Mesenchymal stem cell (in vitro differentiated cells and primary cell): Measurements from ENCODE around the gene THBS4. TPM values are rescaled to one million over a fixed set of nuclear protein-coding genes. Genes with fewer than 3 reads are reported as not detected.

Experiments
- DNase-seq: peaks from one replicate; pipeline ENCODE4 v3.0.0-alpha.2; 2013
- H2AFZ ChIP-seq: one replicate; pipeline ENCODE4 v1.6.1; 2013; ENCODE audit warnings: low read depth, mild to moderate bottlenecking, control low read depth, inconsistent platforms, low read length, moderate library complexity
- H2AK5ac ChIP-seq: 2 replicates; pipeline ENCODE4 v1.6.1; 2013; ENCODE audit warnings: low read length, moderate library complexity, mild to moderate bottlenecking, inconsistent platforms; ENCODE audit not compliant: severe bottlenecking
- H2BK120ac ChIP-seq: one replicate; pipeline ENCODE4 v1.6.1; 2013; ENCODE audit warnings: low read depth, mild to moderate bottlenecking, inconsistent platforms, low read length, moderate library complexity
- H2BK12ac ChIP-seq, 2 experiments: one replicate each; pipeline ENCODE4 v1.6.1; 2013; ENCODE audit warnings: inconsistent platforms in 2 of 2, low read length in 2 of 2, mild to moderate bottlenecking in 2 of 2, moderate library complexity in 2 of 2, control low read depth in 1 of 2
- H2BK15ac ChIP-seq: one replicate; pipeline ENCODE4 v1.6.1; 2013; ENCODE audit warnings: mild to moderate bottlenecking, low read depth, inconsistent platforms; ENCODE audit not compliant: poor library complexity, severe bottlenecking
- H2BK5ac ChIP-seq: 2 replicates; pipeline ENCODE4 v1.6.1; 2013; ENCODE audit warnings: low read depth, mild to moderate bottlenecking, low read length, control low read depth, inconsistent platforms; ENCODE audit not compliant: poor library complexity, severe bottlenecking
- H3K14ac ChIP-seq, 2 experiments: one replicate each; pipeline ENCODE4 v1.6.1; 2013; ENCODE audit warnings: inconsistent platforms in 2 of 2, low read length in 2 of 2, control low read depth in 1 of 2, mild to moderate bottlenecking in 1 of 2, moderate library complexity in 1 of 2
- H3K18ac ChIP-seq, 2 experiments: one replicate each; pipeline ENCODE4 v1.6.1; 2013; ENCODE audit warnings: inconsistent platforms in 2 of 2, low read length in 2 of 2, control low read depth in 1 of 2, low read depth in 1 of 2, mild to moderate bottlenecking in 1 of 2
- H3K23ac ChIP-seq, 2 experiments: one replicate each; pipeline ENCODE4 v1.6.1; 2013; ENCODE audit warnings: inconsistent platforms in 2 of 2, low read length in 2 of 2, mild to moderate bottlenecking in 2 of 2, moderate library complexity in 2 of 2, control low read depth in 1 of 2
- H3K27ac ChIP-seq: 2 replicates; pipeline ENCODE4 v1.5.1; 2013; ENCODE audit warnings: mild to moderate bottlenecking, moderate library complexity, low read length, control low read depth, inconsistent platforms; ENCODE audit not compliant: poor library complexity, severe bottlenecking
- H3K27me3 ChIP-seq, 2 experiments: 2 replicates each; pipeline versions ENCODE4 v1.6.1 to v1.7.0; 2013; ENCODE audit warnings: low read length in 2 of 2, mild to moderate bottlenecking in 2 of 2, moderate library complexity in 2 of 2, control low read depth in 1 of 2, inconsistent platforms in 1 of 2; ENCODE audit not compliant: control insufficient read depth in 1 of 2, insufficient read depth in 1 of 2
- H3K36me3 ChIP-seq, 2 experiments: 2 replicates each; pipeline versions ENCODE4 v1.6.1 to v1.7.0; 2013; ENCODE audit warnings: low read length in 2 of 2, control low read depth in 1 of 2, inconsistent platforms in 1 of 2, low read depth in 1 of 2, mild to moderate bottlenecking in 1 of 2; ENCODE audit not compliant: insufficient read depth in 2 of 2, control insufficient read depth in 1 of 2
- H3K4ac ChIP-seq, 2 experiments: one replicate each; pipeline ENCODE4 v1.6.1; 2013; ENCODE audit warnings: inconsistent platforms in 2 of 2, low read length in 2 of 2, mild to moderate bottlenecking in 2 of 2, moderate library complexity in 2 of 2, control low read depth in 1 of 2, low read depth in 1 of 2
- H3K4me1 ChIP-seq: 2 replicates; pipeline ENCODE4 v1.6.1; 2013; ENCODE audit warnings: low read depth, low read length, control low read depth; ENCODE audit not compliant: control insufficient read depth, insufficient read depth
- H3K4me2 ChIP-seq: 2 replicates; pipeline ENCODE4 v1.6.1; 2013; ENCODE audit warnings: low read length, mild to moderate bottlenecking, inconsistent platforms; ENCODE audit not compliant: poor library complexity, severe bottlenecking
- H3K4me3 ChIP-seq, 2 experiments: 2 replicates each; pipeline versions ENCODE4 v1.5.1 to v1.7.0; 2013; ENCODE audit warnings: low read length in 2 of 2, mild to moderate bottlenecking in 2 of 2, control low read depth in 1 of 2, low read depth in 1 of 2; ENCODE audit not compliant: insufficient read depth in 1 of 2
- H3K79me1 ChIP-seq: replicated peaks from 2 replicates; pipeline ENCODE4 v1.6.1; 2013; ENCODE audit warnings: mild to moderate bottlenecking, control low read depth, low read length, inconsistent platforms; ENCODE audit not compliant: poor library complexity, severe bottlenecking
- H3K9ac ChIP-seq: 2 replicates; pipeline ENCODE4 v1.7.0; 2013; ENCODE audit warnings: mild to moderate bottlenecking, low read length, moderate library complexity
- H3K9me3 ChIP-seq: 2 replicates; pipeline ENCODE4 v1.7.0; 2013; ENCODE audit warnings: mild to moderate bottlenecking, low read length; ENCODE audit not compliant: control insufficient read depth
- H4K8ac ChIP-seq: one replicate; pipeline ENCODE4 v1.6.1; 2013; ENCODE audit warnings: inconsistent platforms, mild to moderate bottlenecking, low read length, moderate library complexity
- H4K91ac ChIP-seq: one replicate; pipeline ENCODE4 v1.6.1; 2013; ENCODE audit warnings: mild to moderate bottlenecking, low read length, inconsistent platforms
- WGBS: methylation state at CpG from one replicate; pipeline ENCODE4 v1.1.7; 2013; ENCODE audit warnings: mixed read lengths; 5-methylcytosine and 5-hydroxymethylcytosine counted together
- polyA plus RNA-seq, 2 experiments: library from polyadenylated mRNA; stranded (reverse); fragments of 200-250 nt; gene quantifications; one replicate each; pipeline ENCODE4 v1.2.3, GENCODE V29; 2013

Gene THBS4
- 0.26 TPM for polyA plus RNA-seq (2013, experiment 1 of 2)
- polyA plus RNA-seq (2013, experiment 2 of 2), result 0.12 TPM

- H2AFZ ChIP-seq, result no peak within 1 kb of the TSS
- no peaks in the 10 kb centered on the region for H3K36me3 ChIP-seq
- no peak within 1 kb of the TSS for H2BK12ac ChIP-seq
- no peak within 1 kb of the TSS for H3K18ac ChIP-seq
- H2BK15ac ChIP-seq, result no peak within 1 kb of the TSS
- peak within 1 kb of the TSS; percentile 48 for H3K4me2 ChIP-seq
- DNase-seq, result no peak
- H3K27ac ChIP-seq, result no peak within 1 kb of the TSS
- H3K9ac ChIP-seq, result no peak within 1 kb of the TSS
- H2BK120ac ChIP-seq, result no peak within 1 kb of the TSS
- H3K27me3 ChIP-seq, result peaks cover 63 to 78% of the 10 kb centered on the region in 2 experiments
- H3K23ac ChIP-seq, result peak within 1 kb of the TSS in 1 of 2 experiments; percentile 95
- no peak within 1 kb of the TSS for H2AK5ac ChIP-seq
- peak within 1 kb of the TSS; percentile 24 to 58 for H3K4me3 ChIP-seq
- no peaks in the 10 kb centered on the region for H3K79me1 ChIP-seq
- no peak within 1 kb of the TSS for H4K91ac ChIP-seq
- no peak within 1 kb of the TSS for H4K8ac ChIP-seq
- no peaks in the 10 kb centered on the region for H3K9me3 ChIP-seq
- no peak within 1 kb of the TSS for H3K4ac ChIP-seq
- peaks cover 7% of the 10 kb centered on the region for H3K4me1 ChIP-seq
- WGBS, result 4% methylated on average over 53 of the region's 76 CpGs
- H3K14ac ChIP-seq, result no peak within 1 kb of the TSS
- no peak within 1 kb of the TSS for H2BK5ac ChIP-seq
Observed at GRCh38 chr5:80034962-80035821, at the start of gene THBS4. Gene THBS4, plus strand, starts transcription at chr5:80035348. Its CDS starts 190 bp downstream, at chr5:80035538.

GRCh38 chr5:79986260-79986659 is 48.9 kb upstream of the THBS4 start:
- no peak overlapping the region for H2BK12ac ChIP-seq
- DNase-seq, result no peak
- peaks cover 5% of the 10 kb centered on the region for H3K79me1 ChIP-seq
- no peaks in the 10 kb centered on the region for H3K9me3 ChIP-seq
- no peak overlapping the region for H2BK15ac ChIP-seq
- no peak overlapping the region for H3K4me2 ChIP-seq
- no peak overlapping the region for H3K18ac ChIP-seq
- H3K4me1 ChIP-seq, result no peaks in the 10 kb centered on the region
- no peak overlapping the region for H2BK120ac ChIP-seq
- no peak overlapping the region for H4K91ac ChIP-seq
- no peak overlapping the region for H2BK5ac ChIP-seq
- peaks cover 2 to 70% of the 10 kb centered on the region in 2 experiments for H3K36me3 ChIP-seq
- H2AK5ac ChIP-seq, result no peak overlapping the region
- no peak overlapping the region for H3K27ac ChIP-seq
- H3K14ac ChIP-seq, result no peak overlapping the region
- H3K4me3 ChIP-seq, result no peak overlapping the region
- no peak overlapping the region for H3K4ac ChIP-seq
- no peaks in the 10 kb centered on the region for H3K27me3 ChIP-seq
- H3K23ac ChIP-seq, result no peak overlapping the region
- H3K9ac ChIP-seq, result no peak overlapping the region
- H2AFZ ChIP-seq, result no peak overlapping the region
- no peak overlapping the region for H4K8ac ChIP-seq

GRCh38 chr5:79990205-79990597 is 44.9 kb upstream of the THBS4 start:
- Histone ChIP-seq H2AK5ac (no peak overlapping the region), H3K18ac (no peak overlapping the region), H3K27ac (no peak overlapping the region), H3K79me1 (peaks cover 11% of the 10 kb centered on the region), H3K9me3 (no peaks in the 10 kb centered on the region), H4K8ac (no peak overlapping the region), H3K4me3 (peak overlapping the region in 1 of 2 experiments; percentile 95), H3K4me1 (peaks cover 1% of the 10 kb centered on the region), H3K14ac (no peak overlapping the region), H2BK12ac (no peak overlapping the region), H2BK5ac (no peak overlapping the region), H3K27me3 (no peaks in the 10 kb centered on the region), H2BK15ac (no peak overlapping the region), H3K36me3 (peaks cover 0 to 35% of the 10 kb centered on the region in 2 experiments), H2BK120ac (no peak overlapping the region), H4K91ac (no peak overlapping the region), H2AFZ (no peak overlapping the region), H3K9ac (peak overlapping the region; percentile 95), H3K4me2 (peak overlapping the region; percentile 50), H3K23ac (no peak overlapping the region), H3K4ac (no peak overlapping the region)
- 60% methylated on average over 5 of the region's 6 CpGs for WGBS
- DNase-seq, result peak; percentile 61
